WTC11 (cell line): Measurements from ENCODE around the gene LRMDA. TPM values are rescaled to one million over a fixed set of nuclear protein-coding genes. Genes with fewer than 3 reads are reported as not detected.

ENCODE experiments used
- ATAC-seq: fragments of 200-7000 bp; cut with Tn5 transposase; 2 replicates; pipeline ENCODE4 v1.10.0; 2021; ENCODE audit warnings: mild to moderate bottlenecking, moderate library complexity
- CTCF ChIA-PET: fragments of 300-600 bp; sonication (Branson Sonifier 250); formaldehyde crosslinking; loops from one replicate; lab custom pipeline; 2021; ENCODE audit warnings: antibody characterized with exemption; lab: Charles Lee
- POLR2A ChIA-PET: fragments of 350-600 bp; sonication (Branson Sonifier 250); formaldehyde crosslinking; loops from one replicate; lab custom pipeline; 2021; ENCODE audit warnings: antibody characterized with exemption; lab: Charles Lee
- DNase-seq: peaks from one replicate; pipeline ENCODE4 v3.0.0; 2021; ENCODE audit warnings: low spot score
- H3K27ac Mint-ChIP-seq: 2 replicates; pipeline ENCODE4 v1.8.0; 2021; ENCODE audit warnings: mixed read lengths
- H3K27me3 Mint-ChIP-seq: 2 replicates; pipeline ENCODE4 v1.8.0; 2021; ENCODE audit warnings: low read depth, mild to moderate bottlenecking, moderate library complexity, mixed read lengths
- H3K36me3 Mint-ChIP-seq: 2 replicates; pipeline ENCODE4 v1.8.0; 2021; ENCODE audit warnings: mixed read lengths
- H3K4me1 Mint-ChIP-seq: 2 replicates; pipeline ENCODE4 v1.8.0; 2022; ENCODE audit warnings: mixed read lengths
- H3K4me3 Mint-ChIP-seq: 2 replicates; pipeline ENCODE4 v1.8.0; 2021; ENCODE audit warnings: mild to moderate bottlenecking, moderate library complexity, mixed read lengths
- H3K9me3 Mint-ChIP-seq: 2 replicates; pipeline ENCODE4 v1.8.0; 2021; ENCODE audit warnings: mixed read lengths
- AFF4 ChIP-seq: sonication (generic); formaldehyde crosslinking; IDR thresholded peaks from 2 replicates; pipeline ENCODE4 v1.8.1; 2023; ENCODE audit warnings: mild to moderate bottlenecking, missing genetic modification reagents, borderline replicate concordance
- CBFB ChIP-seq: sonication (generic); formaldehyde crosslinking; IDR thresholded peaks from 2 replicates; pipeline ENCODE4 v1.8.1; 2022; ENCODE audit warnings: mild to moderate bottlenecking, low read depth, missing genetic modification reagents
- CTCF ChIP-seq: fragments of 200-600 bp; IDR thresholded peaks from 2 replicates; pipeline ENCODE4 v1.8.0; 2022; ENCODE audit warnings: antibody characterized with exemption
- E2F1 ChIP-seq: sonication (generic); formaldehyde crosslinking; IDR thresholded peaks from 2 replicates; pipeline ENCODE4 v1.8.0; 2022; ENCODE audit warnings: mild to moderate bottlenecking, missing genetic modification reagents
- FOXJ3 ChIP-seq: sonication (generic); formaldehyde crosslinking; IDR thresholded peaks from 2 replicates; pipeline ENCODE4 v1.9.0; 2021; ENCODE audit warnings: missing genetic modification reagents, mild to moderate bottlenecking, borderline replicate concordance
- FOXK1 ChIP-seq: sonication (generic); formaldehyde crosslinking; IDR thresholded peaks from 2 replicates; pipeline ENCODE4 v1.8.0; 2022; ENCODE audit warnings: mild to moderate bottlenecking, moderate library complexity, missing genetic modification reagents
- HMGXB4 ChIP-seq: sonication (generic); formaldehyde crosslinking; IDR thresholded peaks from 2 replicates; pipeline ENCODE4 v1.8.1; 2023; ENCODE audit warnings: mild to moderate bottlenecking, moderate library complexity, missing genetic modification reagents
- MXD4 ChIP-seq: fragments of 250-450 bp; sonication (Bioruptor Pico); IDR thresholded peaks from 2 replicates; pipeline ENCODE4 v1.8.0; 2021; ENCODE audit warnings: mild to moderate bottlenecking, moderate library complexity, borderline replicate concordance
- RELA ChIP-seq: sonication (generic); formaldehyde crosslinking; IDR thresholded peaks from 2 replicates; pipeline ENCODE4 v1.8.1; 2022; ENCODE audit warnings: missing genetic modification reagents, mild to moderate bottlenecking, borderline replicate concordance
- SMAD3 ChIP-seq: sonication (generic); formaldehyde crosslinking; IDR thresholded peaks from 2 replicates; pipeline ENCODE4 v1.8.0; 2022; ENCODE audit warnings: missing genetic modification reagents, mild to moderate bottlenecking, borderline replicate concordance
- TEAD1 ChIP-seq: sonication (generic); formaldehyde crosslinking; IDR thresholded peaks from 2 replicates; pipeline ENCODE4 v1.8.0; 2022; ENCODE audit warnings: mild to moderate bottlenecking, missing genetic modification reagents
- TEAD4 ChIP-seq: sonication (generic); formaldehyde crosslinking; IDR thresholded peaks from 2 replicates; pipeline ENCODE4 v1.8.0; 2022; ENCODE audit warnings: mild to moderate bottlenecking, missing genetic modification reagents
- ZMAT4 ChIP-seq: fragments of 250-450 bp; sonication (Bioruptor Pico); IDR thresholded peaks from 2 replicates; pipeline ENCODE4 v1.9.0; 2021; ENCODE audit warnings: mild to moderate bottlenecking
- ZNF138 ChIP-seq: sonication (generic); formaldehyde crosslinking; conservative IDR thresholded peaks from 2 replicates; pipeline ENCODE4 v1.8.1; 2022; ENCODE audit warnings: mild to moderate bottlenecking, moderate library complexity, missing genetic modification reagents
- ZNF219 ChIP-seq: sonication (generic); formaldehyde crosslinking; IDR thresholded peaks from 2 replicates; pipeline ENCODE4 v1.8.0; 2023; ENCODE audit warnings: missing genetic modification reagents, mild to moderate bottlenecking, borderline replicate concordance
- ZNF396 ChIP-seq: fragments of 250-450 bp; sonication (Bioruptor Pico); IDR thresholded peaks from 2 replicates; pipeline ENCODE4 v1.8.0; 2021; ENCODE audit warnings: mild to moderate bottlenecking, moderate library complexity, borderline replicate concordance
- total RNA-seq: library from RNA; stranded (reverse); gene quantifications from 3 replicates; pipeline ENCODE4 v1.2.3, GENCODE V29; 2021
- TF ChIP-seq, protein P1 (sequence below): sonication (generic); formaldehyde crosslinking; conservative IDR thresholded peaks from 2 replicates; pipeline ENCODE4 v1.8.1; 2023; ENCODE audit warnings: mild to moderate bottlenecking, low read depth, missing genetic modification reagents, moderate library complexity
- TF ChIP-seq, protein P2 (sequence below): fragments of 250-450 bp; sonication (Bioruptor Pico); IDR thresholded peaks from 2 replicates; pipeline ENCODE4 v1.9.0; 2021; ENCODE audit warnings: mild to moderate bottlenecking

LRMDA gene
- total RNA-seq, 1 experiment from 2014 or later = 0.92 TPM

- Mint-ChIP-seq H3K27me3 (peaks cover 7% of the 10 kb centered on the region), H3K9me3 (peaks cover 11% of the 10 kb centered on the region), H3K4me3 (no peak overlapping the region), H3K36me3 (no peaks in the 10 kb centered on the region), H3K27ac (no peak overlapping the region), H3K4me1 (peaks cover 26% of the 10 kb centered on the region)
- CTCF ChIA-PET = interaction anchor here (2.0 kb wide), 1 partner anchor 174 kb away, joined by 7 read pairs; no protein-coding TSS in a partner anchor
- no peak for DNase-seq
- TF ChIP-seq, protein P1, sequence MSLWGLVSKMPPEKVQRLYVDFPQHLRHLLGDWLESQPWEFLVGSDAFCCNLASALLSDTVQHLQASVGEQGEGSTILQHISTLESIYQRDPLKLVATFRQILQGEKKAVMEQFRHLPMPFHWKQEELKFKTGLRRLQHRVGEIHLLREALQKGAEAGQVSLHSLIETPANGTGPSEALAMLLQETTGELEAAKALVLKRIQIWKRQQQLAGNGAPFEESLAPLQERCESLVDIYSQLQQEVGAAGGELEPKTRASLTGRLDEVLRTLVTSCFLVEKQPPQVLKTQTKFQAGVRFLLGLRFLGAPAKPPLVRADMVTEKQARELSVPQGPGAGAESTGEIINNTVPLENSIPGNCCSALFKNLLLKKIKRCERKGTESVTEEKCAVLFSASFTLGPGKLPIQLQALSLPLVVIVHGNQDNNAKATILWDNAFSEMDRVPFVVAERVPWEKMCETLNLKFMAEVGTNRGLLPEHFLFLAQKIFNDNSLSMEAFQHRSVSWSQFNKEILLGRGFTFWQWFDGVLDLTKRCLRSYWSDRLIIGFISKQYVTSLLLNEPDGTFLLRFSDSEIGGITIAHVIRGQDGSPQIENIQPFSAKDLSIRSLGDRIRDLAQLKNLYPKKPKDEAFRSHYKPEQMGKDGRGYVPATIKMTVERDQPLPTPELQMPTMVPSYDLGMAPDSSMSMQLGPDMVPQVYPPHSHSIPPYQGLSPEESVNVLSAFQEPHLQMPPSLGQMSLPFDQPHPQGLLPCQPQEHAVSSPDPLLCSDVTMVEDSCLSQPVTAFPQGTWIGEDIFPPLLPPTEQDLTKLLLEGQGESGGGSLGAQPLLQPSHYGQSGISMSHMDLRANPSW (CRISPR knock-in tag) = no peak
- TF ChIP-seq CTCF (no peak), ZNF219 (CRISPR knock-in tag) (no peak), HMGXB4 (CRISPR knock-in tag) (no peak), AFF4 (no peak), FOXJ3 (CRISPR knock-in tag) (no peak), ZNF138 (CRISPR knock-in tag) (no peak), TEAD4 (CRISPR knock-in tag) (no peak), SMAD3 (CRISPR knock-in tag) (no peak), FOXK1 (no peak)
- TF ChIP-seq, protein P2, sequence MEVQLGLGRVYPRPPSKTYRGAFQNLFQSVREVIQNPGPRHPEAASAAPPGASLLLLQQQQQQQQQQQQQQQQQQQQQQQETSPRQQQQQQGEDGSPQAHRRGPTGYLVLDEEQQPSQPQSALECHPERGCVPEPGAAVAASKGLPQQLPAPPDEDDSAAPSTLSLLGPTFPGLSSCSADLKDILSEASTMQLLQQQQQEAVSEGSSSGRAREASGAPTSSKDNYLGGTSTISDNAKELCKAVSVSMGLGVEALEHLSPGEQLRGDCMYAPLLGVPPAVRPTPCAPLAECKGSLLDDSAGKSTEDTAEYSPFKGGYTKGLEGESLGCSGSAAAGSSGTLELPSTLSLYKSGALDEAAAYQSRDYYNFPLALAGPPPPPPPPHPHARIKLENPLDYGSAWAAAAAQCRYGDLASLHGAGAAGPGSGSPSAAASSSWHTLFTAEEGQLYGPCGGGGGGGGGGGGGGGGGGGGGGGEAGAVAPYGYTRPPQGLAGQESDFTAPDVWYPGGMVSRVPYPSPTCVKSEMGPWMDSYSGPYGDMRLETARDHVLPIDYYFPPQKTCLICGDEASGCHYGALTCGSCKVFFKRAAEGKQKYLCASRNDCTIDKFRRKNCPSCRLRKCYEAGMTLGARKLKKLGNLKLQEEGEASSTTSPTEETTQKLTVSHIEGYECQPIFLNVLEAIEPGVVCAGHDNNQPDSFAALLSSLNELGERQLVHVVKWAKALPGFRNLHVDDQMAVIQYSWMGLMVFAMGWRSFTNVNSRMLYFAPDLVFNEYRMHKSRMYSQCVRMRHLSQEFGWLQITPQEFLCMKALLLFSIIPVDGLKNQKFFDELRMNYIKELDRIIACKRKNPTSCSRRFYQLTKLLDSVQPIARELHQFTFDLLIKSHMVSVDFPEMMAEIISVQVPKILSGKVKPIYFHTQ (CRISPR knock-in tag) = no peak
- POLR2A ChIA-PET = no interaction called here
- ATAC-seq = no peak
These were observed 697.8 kb downstream of the LRMDA start for GRCh38 chr10:76129213-76129612.

DNA sequence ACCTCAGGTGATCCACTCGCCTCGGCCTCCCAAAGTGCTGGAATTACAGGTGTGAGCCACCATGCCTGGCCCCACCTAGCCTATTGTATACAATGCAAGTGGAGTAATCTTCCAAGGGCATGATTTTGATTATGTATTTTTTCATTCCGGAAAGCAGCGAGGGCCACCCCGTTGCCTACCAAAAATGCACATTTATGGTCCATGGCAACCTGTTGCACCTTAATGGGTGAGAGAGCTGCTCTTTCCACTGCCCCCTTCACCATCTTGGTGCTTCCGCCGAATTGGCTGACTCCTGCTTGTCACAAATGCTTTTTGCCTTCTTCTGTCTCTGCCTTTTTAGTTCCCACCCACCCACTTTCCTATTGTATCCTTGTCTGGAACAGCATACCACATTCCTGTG lies 699.5 kb downstream of the LRMDA start:
- no peaks in the 10 kb centered on the region for H3K36me3 Mint-ChIP-seq
- H3K4me1 Mint-ChIP-seq = peaks cover 17% of the 10 kb centered on the region
- POLR2A ChIA-PET = no interaction called here
- ATAC-seq = no peak
- peaks cover 11% of the 10 kb centered on the region for H3K9me3 Mint-ChIP-seq
- CTCF ChIA-PET = no interaction called here
- peaks cover 7% of the 10 kb centered on the region for H3K27me3 Mint-ChIP-seq
- no peak overlapping the region for H3K27ac Mint-ChIP-seq
- H3K4me3 Mint-ChIP-seq = no peak overlapping the region
- no peak for DNase-seq
- TF ChIP-seq ZMAT4 (CRISPR knock-in tag) (no peak), TEAD1 (CRISPR knock-in tag) (no peak), CTCF (no peak), CBFB (CRISPR knock-in tag) (no peak), ZNF219 (CRISPR knock-in tag) (no peak), E2F1 (CRISPR knock-in tag) (no peak), RELA (no peak), MXD4 (CRISPR knock-in tag) (no peak), ZNF396 (CRISPR knock-in tag) (no peak)
